PFSK-1 (cell line): Measurements from ENCODE around the gene SLC26A4.

Source experiments
- POLR2AphosphoS5 ChIP-seq: IDR thresholded peaks from 2 replicates; pipeline ENCODE4 v1.6.1; 2012; ENCODE audit warnings: low read depth, mild to moderate bottlenecking, control low read depth, low read length, moderate library complexity
- SIN3A ChIP-seq: IDR thresholded peaks from 2 replicates; pipeline ENCODE4 v1.6.1; 2012; ENCODE audit warnings: mild to moderate bottlenecking, low read length, moderate library complexity, borderline replicate concordance; ENCODE audit not compliant: insufficient read depth
- TAF1 ChIP-seq: IDR thresholded peaks from 2 replicates; pipeline ENCODE4 v1.6.1; 2012; ENCODE audit warnings: low read length, control low read depth, borderline replicate concordance; ENCODE audit not compliant: insufficient read depth

DNA sequence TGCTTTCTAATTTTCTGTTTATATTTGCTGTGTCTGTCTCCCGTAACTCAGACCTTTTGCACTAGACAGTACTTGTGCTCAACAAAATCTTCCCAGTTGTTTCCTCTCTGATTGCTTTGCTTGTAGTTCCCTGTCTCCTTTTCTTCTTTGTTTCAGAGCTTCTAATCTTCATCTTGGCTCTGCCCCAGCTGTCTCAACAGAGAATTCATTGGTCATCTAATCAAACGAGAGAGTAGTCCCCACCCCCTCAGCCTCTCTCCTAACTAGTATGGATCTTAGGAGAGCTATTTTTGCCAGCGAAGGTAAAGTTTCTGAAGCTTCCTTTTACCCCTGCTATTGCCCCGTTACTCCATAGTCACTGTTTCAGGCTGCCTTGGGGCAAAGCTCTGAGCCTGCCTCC is 32.8 kb downstream of the SLC26A4 start:
- TF ChIP-seq SIN3A: no peak
- no peak for TF ChIP-seq TAF1
- no peak for TF ChIP-seq POLR2AphosphoS5
